HG02642 (cell line): ENCODE measurements around the gene TAGLN2.

Source experiments
- ATAC-seq: cut with Tn5 transposase; IDR thresholded peaks from one replicate; pipeline ENCODE4 v1.9.1; 2021; ENCODE audit warnings: mild to moderate bottlenecking; ENCODE audit not compliant: unreplicated experiment, poor library complexity

Gene TAGLN2

GRCh38 chr1:159924791-159925718 is at the start of gene TAGLN2:
TAGLN2 (minus strand) TSS chr1:159925507; CDS start chr1:159920509, 4,998 bp downstream.
- peak; percentile 67 for ATAC-seq

- no peak for ATAC-seq
These were observed 49.2 kb upstream of the TAGLN2 start for GRCh38 chr1:159974350-159974965.

GRCh38 chr1:159973350-159973940 is 48.1 kb upstream of the TAGLN2 start:
- no peak for ATAC-seq

DNA sequence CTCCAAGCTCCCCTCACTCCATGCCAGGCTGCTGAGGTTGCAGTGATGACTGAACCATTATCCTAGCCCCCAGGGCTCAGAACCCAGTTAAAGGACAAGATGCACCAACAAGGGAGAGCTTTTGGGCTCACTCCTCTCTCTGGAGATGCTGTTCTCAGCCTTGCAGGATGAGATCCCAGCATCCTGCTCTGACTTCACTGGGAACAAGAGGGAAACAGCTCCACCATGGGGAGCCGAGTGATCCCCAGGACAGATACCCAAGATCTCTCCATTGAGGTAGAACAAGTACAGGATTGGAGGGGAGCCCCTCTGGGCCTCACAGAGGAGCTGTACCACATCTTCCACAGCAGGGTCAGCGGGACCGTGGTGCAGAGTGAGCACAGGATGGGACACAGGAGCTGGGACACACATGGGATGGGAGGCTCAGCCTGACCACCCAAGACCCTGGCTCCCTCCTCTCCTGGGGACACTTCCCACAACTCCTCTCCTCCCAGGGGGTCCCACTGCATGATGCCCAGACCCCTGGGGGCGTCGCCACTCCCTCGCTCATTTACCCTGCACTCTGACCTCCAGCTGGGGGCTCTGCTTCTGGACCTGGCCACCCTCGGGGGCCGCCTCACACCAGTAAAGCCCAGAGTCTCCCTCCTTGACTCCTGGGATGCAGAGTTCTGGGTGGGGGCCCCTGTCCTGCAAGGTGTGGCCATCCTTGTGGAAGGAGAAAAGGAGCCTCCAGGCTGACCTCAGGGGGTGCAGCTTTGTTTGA is 47.3 kb upstream of the TAGLN2 start:
- no peak for ATAC-seq

GRCh38 chr1:159970932-159971342 is 45.6 kb upstream of the TAGLN2 start:
- no peak for ATAC-seq

DNA sequence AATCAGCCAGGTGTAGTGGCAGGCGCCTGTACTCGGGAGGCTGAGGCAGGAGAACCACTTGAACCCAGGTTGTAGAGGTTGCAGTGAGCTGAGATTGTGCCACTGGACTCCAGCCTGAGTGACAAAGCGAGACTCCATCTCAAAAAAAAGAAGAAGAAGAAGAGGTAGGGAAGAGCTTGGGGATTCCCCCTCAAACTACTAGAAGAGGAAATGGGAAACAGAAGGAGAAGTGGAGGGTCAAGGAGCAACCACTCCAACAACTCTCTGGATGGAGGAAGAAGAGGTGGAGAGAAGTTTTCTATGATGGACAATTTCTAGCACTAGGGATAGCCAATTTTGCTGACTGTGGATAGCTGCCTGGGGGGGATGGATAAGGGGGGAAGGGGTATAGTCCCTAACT is 43.6 kb upstream of the TAGLN2 start:
- no peak for ATAC-seq

GRCh38 chr1:159965263-159965662 is 40.0 kb upstream of the TAGLN2 start:
- ATAC-seq: no peak

DNA sequence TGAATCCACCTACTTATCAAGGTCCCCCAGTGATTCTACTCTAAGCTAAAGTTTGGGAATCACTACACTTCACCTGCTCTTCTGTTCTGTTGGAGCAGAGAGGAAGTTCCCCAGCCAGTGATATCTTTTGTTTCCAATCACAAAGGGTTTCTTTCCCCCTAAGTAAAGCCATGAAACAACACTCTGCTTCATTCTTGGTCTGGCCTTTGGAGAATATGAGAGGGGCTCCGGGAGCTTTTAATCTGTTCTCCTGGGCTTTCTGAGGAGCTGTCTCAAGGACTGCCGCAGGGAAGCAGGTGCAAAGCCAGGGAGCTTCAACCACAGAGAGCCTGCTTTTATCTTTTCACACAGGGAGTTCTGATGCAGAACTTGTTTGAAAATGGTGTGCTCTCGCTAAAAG is 38.8 kb upstream of the TAGLN2 start:
- no peak for ATAC-seq

DNA sequence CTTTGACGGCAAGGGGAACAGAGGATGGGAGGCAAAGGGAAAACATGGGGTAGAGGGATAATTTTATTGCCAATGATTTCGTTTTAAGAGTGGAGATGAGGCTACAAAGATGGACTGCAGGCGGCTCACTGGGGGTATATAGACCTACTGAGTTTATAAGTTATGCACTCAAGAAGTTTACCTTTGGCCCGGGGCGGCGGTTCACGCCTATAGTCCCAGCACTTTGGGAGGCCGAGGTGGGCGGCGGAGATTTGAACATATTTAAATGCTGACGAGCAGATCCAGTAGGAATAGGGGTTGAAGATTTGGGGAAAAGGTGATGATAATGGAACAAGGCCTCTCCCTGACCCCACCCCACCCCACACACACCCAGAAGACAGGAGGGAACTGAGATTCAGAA is 36.9 kb upstream of the TAGLN2 start:
- no peak for ATAC-seq

- no peak for ATAC-seq
These were observed 36.3 kb upstream of the TAGLN2 start for GRCh38 chr1:159961636-159962035.

DNA sequence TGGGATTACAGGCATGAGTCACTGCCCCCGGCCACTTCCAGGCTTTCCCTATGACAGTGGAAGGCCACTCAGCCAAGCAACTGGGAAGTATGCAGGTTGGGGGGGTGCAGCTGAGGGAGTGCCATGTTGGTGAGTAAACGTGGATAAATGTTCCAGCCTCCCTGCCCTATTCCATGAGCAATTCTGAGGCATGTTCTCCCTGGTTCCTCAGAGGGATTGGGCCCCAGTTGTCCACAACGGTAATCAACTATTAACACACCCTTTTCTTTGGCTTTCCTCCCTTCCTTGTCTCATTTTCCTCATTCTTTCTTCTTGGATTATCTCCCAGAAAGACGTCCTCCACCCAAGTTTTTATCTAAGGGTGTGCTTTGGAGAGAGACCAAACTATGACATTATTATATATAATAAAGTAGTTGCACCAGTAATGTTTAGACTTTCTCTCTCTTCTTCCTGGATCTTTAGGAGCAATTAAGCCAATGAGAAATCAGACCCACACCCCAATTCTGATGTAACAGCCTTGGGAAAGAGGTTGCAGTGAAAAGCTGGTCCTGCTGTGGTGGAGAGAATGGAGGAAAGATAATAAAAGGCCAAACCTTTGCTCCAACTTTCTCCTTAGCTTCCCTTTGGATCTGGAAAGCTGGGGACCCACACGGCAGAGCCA is 35.5 kb upstream of the TAGLN2 start:
- ATAC-seq: no peak

- no peak for ATAC-seq
These were observed 34.1 kb upstream of the TAGLN2 start for GRCh38 chr1:159959451-159959850.

- ATAC-seq: no peak
These were observed 33.5 kb upstream of the TAGLN2 start for GRCh38 chr1:159958719-159959380.

DNA sequence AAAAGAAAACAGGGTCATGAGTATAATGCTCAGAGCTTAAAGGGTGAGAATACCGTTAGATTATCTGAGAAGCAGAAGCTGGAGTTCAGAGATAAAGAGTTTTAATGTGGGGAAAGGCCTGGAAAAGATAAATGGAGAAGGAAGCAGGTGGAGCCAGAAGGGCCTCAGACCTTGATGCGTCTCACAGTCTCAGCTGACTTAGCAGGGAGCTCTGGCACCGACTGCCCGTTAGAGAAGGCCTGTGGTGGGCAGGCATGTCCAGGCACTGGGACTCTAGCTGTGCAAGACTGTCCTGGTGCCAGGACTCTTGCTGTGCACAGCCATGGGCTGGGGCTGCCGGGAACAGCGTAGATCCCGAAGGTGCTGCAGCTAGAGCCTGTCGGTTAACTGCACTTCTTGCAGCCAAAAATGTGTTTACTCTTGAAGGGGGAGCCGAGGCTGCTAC is 32.5 kb upstream of the TAGLN2 start:
- ATAC-seq: no peak

GRCh38 chr1:159955456-159955855 is 30.1 kb upstream of the TAGLN2 start:
- ATAC-seq: no peak

DNA sequence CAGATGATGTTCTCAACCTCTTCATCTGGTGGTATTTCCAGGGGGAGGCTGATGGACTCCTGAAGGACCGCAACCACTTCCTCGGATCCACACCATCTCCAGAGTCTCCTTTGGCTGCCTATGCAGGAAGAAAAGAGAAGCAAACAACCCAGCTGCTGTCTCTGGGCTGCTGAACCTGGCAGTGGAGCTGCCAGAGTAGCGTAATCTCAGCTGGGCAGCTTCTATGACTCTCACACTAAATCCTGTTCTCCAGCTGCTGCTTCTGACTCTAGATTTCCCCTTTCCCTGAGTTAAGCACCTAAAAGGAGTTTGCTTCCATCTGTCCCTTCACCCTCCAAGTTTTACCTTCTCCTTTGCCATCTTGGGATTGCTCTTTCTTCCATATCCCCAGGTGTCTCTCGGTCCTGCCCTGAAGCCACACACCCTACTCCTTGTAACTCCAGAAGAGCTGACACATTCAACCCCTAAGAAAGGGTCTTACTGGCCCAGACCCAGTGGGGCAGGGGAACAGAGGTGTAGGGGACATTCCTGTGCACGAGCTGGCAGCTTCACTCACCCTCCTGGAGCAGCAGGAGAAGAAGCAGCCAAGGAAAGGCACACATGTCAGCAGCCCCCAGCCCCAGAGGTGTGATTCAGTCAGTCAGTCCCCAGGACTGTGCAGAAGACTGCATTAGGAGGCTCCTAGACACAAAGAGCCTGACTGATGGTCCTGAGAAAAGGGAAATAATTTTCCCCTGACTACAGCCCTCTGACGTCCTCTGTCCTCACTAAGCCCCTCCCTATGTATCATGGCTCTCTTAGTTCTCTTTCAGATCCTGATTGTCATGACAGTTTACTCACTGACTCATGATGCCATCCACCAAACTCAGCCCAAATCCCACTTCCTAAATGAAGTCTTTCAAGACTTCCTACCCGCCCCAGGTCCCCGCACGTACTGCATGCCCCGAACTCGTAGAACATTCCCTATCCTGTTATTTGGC is 28.5 kb upstream of the TAGLN2 start, which contains the start of gene SLAMF9:
TSS of gene SLAMF9 (minus strand) at position 702 of the 980 bp plus-strand sequence. CDS start at position 602, 100 bp downstream.
- no peak for ATAC-seq

GRCh38 chr1:159952932-159953331 is 27.6 kb upstream of the TAGLN2 start:
- no peak for ATAC-seq

DNA sequence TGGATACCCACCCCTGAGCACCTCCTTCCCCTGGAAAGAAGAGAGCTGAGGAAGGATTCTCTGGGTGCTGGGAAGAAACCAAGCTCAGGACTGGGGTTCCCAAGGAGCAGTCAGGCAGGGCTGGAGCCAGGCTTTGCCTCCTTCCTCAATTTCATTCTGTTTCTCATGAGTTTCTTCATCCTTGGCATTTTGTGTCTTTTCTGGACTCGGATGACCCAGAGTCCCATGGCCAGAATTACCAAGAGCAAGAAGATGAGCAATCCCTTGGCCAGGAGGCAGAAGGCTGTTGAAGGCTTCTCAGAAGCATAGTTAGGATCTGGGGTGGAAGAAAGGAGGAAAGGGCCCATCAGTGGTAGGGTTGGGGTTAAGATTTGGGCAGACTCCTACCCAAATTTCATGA is 26.2 kb upstream of the TAGLN2 start:
- ATAC-seq: no peak
